GM18907 (cell line): ENCODE results near the gene TIAM1.

Experiments
- ATAC-seq: cut with Tn5 transposase; IDR thresholded peaks from one replicate; pipeline ENCODE4 v1.9.1; 2021; ENCODE audit warnings: mild to moderate bottlenecking, moderate library complexity; ENCODE audit not compliant: unreplicated experiment

Gene TIAM1

GRCh38 chr21:31211836-31212235 is 132.2 kb downstream of the TIAM1 start:
- ATAC-seq = no peak

- ATAC-seq = no peak
Measured at GRCh38 chr21:31205412-31205811, 138.6 kb downstream of the TIAM1 start.

- ATAC-seq = no peak
Measured at GRCh38 chr21:31204801-31205200, 139.3 kb downstream of the TIAM1 start.

- no peak for ATAC-seq
Measured at GRCh38 chr21:31203431-31204054, 140.5 kb downstream of the TIAM1 start.

- peak; percentile 62 for ATAC-seq
Measured at GRCh38 chr21:31201548-31201947, 142.5 kb downstream of the TIAM1 start.

GRCh38 chr21:31201144-31201543 is 142.9 kb downstream of the TIAM1 start:
- ATAC-seq = peak; percentile 19

GRCh38 chr21:31198575-31198974 is 145.5 kb downstream of the TIAM1 start:
- ATAC-seq = no peak

GRCh38 chr21:31196724-31197123 is 147.3 kb downstream of the TIAM1 start:
- ATAC-seq = no peak

- peak; percentile 49 for ATAC-seq
Measured at GRCh38 chr21:31195334-31196015, 148.6 kb downstream of the TIAM1 start.

- no peak for ATAC-seq
Measured at GRCh38 chr21:31194510-31195293, 149.4 kb downstream of the TIAM1 start.

- ATAC-seq = no peak
Measured at GRCh38 chr21:31193761-31194160, 150.3 kb downstream of the TIAM1 start.

GRCh38 chr21:31191553-31191952 is 152.5 kb downstream of the TIAM1 start:
- ATAC-seq = no peak

- ATAC-seq = no peak
Measured at GRCh38 chr21:31190516-31190915, 153.5 kb downstream of the TIAM1 start.

- no peak for ATAC-seq
Measured at GRCh38 chr21:31187499-31187898, 156.6 kb downstream of the TIAM1 start.

GRCh38 chr21:31186916-31187315 is 157.1 kb downstream of the TIAM1 start:
- no peak for ATAC-seq

- no peak for ATAC-seq
Measured at GRCh38 chr21:31185663-31186062, 158.4 kb downstream of the TIAM1 start.

- no peak for ATAC-seq
Measured at GRCh38 chr21:31184876-31185275, 159.2 kb downstream of the TIAM1 start.

- ATAC-seq = no peak
Measured at GRCh38 chr21:31184459-31184858, 159.6 kb downstream of the TIAM1 start.

GRCh38 chr21:31182231-31183140 is 161.6 kb downstream of the TIAM1 start:
- ATAC-seq = no peak

- no peak for ATAC-seq
Measured at GRCh38 chr21:31181082-31181750, 162.8 kb downstream of the TIAM1 start.
